ENCODE data around the gene ZIK1. TPM values are rescaled to one million over a fixed set of nuclear protein-coding genes. Genes with fewer than 3 reads are reported as not detected.

Gene ZIK1
- total RNA-seq, 4 donors from 2014 or later = 3.0 to 7.6 (median 5.0) TPM

DNA sequence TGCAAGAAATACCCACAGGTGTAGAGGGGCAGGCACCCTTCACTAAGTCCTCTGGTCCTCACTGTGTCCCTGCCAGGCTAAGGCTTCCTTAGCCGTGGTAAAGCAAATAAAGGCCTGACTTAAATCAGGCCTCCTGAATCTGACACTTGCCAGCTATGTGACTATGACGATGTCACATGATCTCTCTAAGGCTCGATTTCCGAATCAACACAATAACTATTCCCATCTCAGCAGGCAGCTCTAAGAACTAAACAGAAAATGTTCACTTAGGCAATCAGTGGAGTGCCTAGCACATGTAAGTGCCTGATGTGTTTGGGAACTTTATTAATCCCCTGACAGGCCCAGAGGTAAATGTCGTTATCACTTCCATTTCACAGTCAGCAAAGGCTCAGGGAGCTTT, 26.3 kb upstream of the ZIK1 start:
- Histone ChIP-seq H3K36me3 (peaks cover 3 to 54% (median 29%) of the 10 kb centered on the region in 3 donors), H3K9me3 (peaks cover 0 to 65% (median 16%) of the 10 kb centered on the region in 4 donors), H3K4me1 (peaks cover 0 to 20% (median 6%) of the 10 kb centered on the region in 4 donors), H3K27ac (no peak overlapping the region), H3K27me3 (no peaks in the 10 kb centered on the region), H3K4me3 (no peak overlapping the region)
- DNase-seq (ENCODE audit: low spot score in 2 of 2) = no peak
- WGBS, 2 donors = 73 to 83% methylated on average over 5 of the region's 5 CpGs
- no peak for TF ChIP-seq POLR2A (IDR thresholded peaks at IDR 0.05)
- TF ChIP-seq EP300 (IDR thresholded peaks at IDR 0.05) = no peak
- TF ChIP-seq, protein P1, sequence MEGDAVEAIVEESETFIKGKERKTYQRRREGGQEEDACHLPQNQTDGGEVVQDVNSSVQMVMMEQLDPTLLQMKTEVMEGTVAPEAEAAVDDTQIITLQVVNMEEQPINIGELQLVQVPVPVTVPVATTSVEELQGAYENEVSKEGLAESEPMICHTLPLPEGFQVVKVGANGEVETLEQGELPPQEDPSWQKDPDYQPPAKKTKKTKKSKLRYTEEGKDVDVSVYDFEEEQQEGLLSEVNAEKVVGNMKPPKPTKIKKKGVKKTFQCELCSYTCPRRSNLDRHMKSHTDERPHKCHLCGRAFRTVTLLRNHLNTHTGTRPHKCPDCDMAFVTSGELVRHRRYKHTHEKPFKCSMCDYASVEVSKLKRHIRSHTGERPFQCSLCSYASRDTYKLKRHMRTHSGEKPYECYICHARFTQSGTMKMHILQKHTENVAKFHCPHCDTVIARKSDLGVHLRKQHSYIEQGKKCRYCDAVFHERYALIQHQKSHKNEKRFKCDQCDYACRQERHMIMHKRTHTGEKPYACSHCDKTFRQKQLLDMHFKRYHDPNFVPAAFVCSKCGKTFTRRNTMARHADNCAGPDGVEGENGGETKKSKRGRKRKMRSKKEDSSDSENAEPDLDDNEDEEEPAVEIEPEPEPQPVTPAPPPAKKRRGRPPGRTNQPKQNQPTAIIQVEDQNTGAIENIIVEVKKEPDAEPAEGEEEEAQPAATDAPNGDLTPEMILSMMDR (IDR thresholded peaks at IDR 0.05) = no peak

GRCh38 chr19:57558525-57558924, 25.4 kb upstream of the ZIK1 start:
- Histone ChIP-seq H3K27ac (no peak overlapping the region), H3K27me3 (no peaks in the 10 kb centered on the region), H3K4me3 (peak overlapping the region in 3 of 4 donors; percentile 74 to 97 (median 90)), H3K4me1 (peaks cover 0 to 20% (median 6%) of the 10 kb centered on the region in 4 donors), H3K9me3 (peaks cover 0 to 65% (median 13%) of the 10 kb centered on the region in 4 donors), H3K36me3 (peaks cover 2 to 45% (median 21%) of the 10 kb centered on the region in 3 donors)
- no peak for DNase-seq (ENCODE audit: low spot score in 2 of 2)
- WGBS, 2 donors = 15 to 19% methylated on average over 6 of the region's 6 CpGs
- TF ChIP-seq POLR2A (IDR thresholded peaks at IDR 0.05) = no peak
- no peak for TF ChIP-seq EP300 (IDR thresholded peaks at IDR 0.05)
- TF ChIP-seq, protein P1 (IDR thresholded peaks at IDR 0.05) = no peak

DNA sequence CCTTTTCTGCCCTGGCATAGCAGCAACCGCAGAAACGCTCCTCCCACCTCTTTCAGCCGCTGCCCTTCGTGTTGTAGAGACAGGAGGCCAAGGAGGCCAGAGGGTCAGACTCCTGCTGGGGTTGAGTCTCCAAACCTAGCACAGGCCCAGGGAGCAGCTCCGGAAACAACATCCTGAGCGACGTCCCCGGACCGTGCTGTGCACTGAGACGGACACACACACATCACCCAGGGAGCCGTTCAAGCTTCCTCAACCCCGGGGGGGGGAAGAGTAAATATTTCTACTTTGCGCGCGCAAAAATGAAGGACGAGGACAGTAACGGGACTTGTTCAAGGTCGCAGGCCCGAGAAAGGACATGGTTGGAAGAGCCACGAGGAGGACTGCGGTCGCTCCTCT, 24.9 kb upstream of the ZIK1 start:
- H3K27me3 ChIP-seq = no peaks in the 10 kb centered on the region
- no peak for DNase-seq (ENCODE audit: low spot score in 2 of 2)
- peaks cover 0 to 64% (median 12%) of the 10 kb centered on the region in 4 donors for H3K9me3 ChIP-seq
- peak overlapping the region in 2 of 4 donors; percentile 67 to 75 for H3K27ac ChIP-seq
- peaks cover 0 to 40% (median 16%) of the 10 kb centered on the region in 3 donors for H3K36me3 ChIP-seq
- H3K4me1 ChIP-seq = peaks cover 0 to 20% (median 6%) of the 10 kb centered on the region in 4 donors
- 0 to 1% methylated on average over 19 to 22 of the region's 22 CpGs for WGBS, 2 donors
- peak overlapping the region; percentile 69 to 97 (median 82) for H3K4me3 ChIP-seq
- TF ChIP-seq, protein P1 (IDR thresholded peaks at IDR 0.05) = no peak
- TF ChIP-seq EP300 (IDR thresholded peaks at IDR 0.05) = no peak
- TF ChIP-seq POLR2A (IDR thresholded peaks at IDR 0.05) = no peak

GRCh38 chr19:57559404-57560025, 24.4 kb upstream of the ZIK1 start, which contains the start of gene ZNF550:
TSS of gene ZNF550 (minus strand) at chr19:57559863. CDS start at chr19:57559682, 181 bp downstream.
- H3K9me3 ChIP-seq = peaks cover 0 to 64% (median 11%) of the 10 kb centered on the region in 4 donors
- H3K4me3 ChIP-seq = peak within 1 kb of the TSS; percentile 69 to 97 (median 82)

More at GRCh38 chr19:57559404-57560025, 24.4 kb upstream of the ZIK1 start, which contains the start of gene ZNF550:
- TF ChIP-seq EP300 (IDR thresholded peaks at IDR 0.05) (peak; percentile 63 to 68), POLR2A (IDR thresholded peaks at IDR 0.05) (peak in 1 of 2 donors; percentile 44)
- TF ChIP-seq, protein P1 (IDR thresholded peaks at IDR 0.05) = no peak
- Histone ChIP-seq H3K27me3 (no peaks in the 10 kb centered on the region), H3K27ac (peak within 1 kb of the TSS in 3 of 4 donors; percentile 65 to 75 (median 67)), H3K36me3 (peaks cover 0 to 35% (median 11%) of the 10 kb centered on the region in 3 donors), H3K4me1 (peaks cover 0 to 20% (median 6%) of the 10 kb centered on the region in 4 donors)
- peak; percentile 78 to 87 for DNase-seq (ENCODE audit: low spot score in 2 of 2)
- WGBS, 2 donors = 0 to 1% methylated on average over 25 to 53 of the region's 56 CpGs
